ENCODE results near the gene FAM24B. TPM values are rescaled to one million over a fixed set of nuclear protein-coding genes. Genes with fewer than 3 reads are reported as not detected.

The FAM24B gene
- total RNA-seq, 1 experiment from 2014 or later = 10.8 TPM

DNA sequence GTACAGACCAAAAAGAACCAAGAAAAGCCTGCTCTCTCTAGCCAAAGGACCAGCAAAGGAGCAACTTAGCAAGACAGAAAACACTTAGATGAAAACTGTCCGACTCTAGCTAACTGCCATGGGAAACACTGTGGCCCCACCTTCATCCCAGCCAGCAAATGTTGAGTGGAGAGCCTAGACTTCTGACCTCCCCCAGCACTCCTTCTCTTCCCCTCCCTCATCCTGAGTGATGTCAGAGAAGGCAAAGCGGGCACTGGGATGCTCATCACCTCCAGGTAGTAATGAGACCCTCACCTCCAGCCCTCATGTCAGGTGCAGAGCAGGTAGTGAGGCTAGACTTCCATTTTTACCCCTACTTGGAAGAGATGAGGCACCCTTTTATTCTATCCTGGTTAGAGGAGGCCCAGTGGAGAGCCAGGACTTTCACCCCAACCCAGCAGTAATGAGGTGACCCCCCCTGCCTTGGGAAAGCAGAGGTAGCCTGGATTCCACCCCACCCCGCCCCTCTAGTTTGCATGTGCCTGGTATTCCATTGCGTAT is 50.6 kb downstream of the FAM24B start:
- Histone ChIP-seq H3K9me3 (ENCODE audit: insufficient read depth, low read depth) (no peaks in the 10 kb centered on the region), H3K4me3 (no peak overlapping the region), H3K36me3 (ENCODE audit: low read depth) (no peaks in the 10 kb centered on the region), H4K20me1 (ENCODE audit: insufficient read depth) (no peaks in the 10 kb centered on the region), H3K4me1 (replicated peaks; ENCODE audit: insufficient read depth) (no peaks in the 10 kb centered on the region), H3F3A (ENCODE audit: insufficient read depth, low read depth) (no peaks in the 10 kb centered on the region), H3K9me2 (ENCODE audit: insufficient read depth) (no peaks in the 10 kb centered on the region), H3K4me2 (no peak overlapping the region), H3K27ac (no peak overlapping the region), H3K27me3 (ENCODE audit: insufficient read depth, low read depth) (peaks cover 29% of the 10 kb centered on the region), H3K79me2 (ENCODE audit: low read depth) (no peaks in the 10 kb centered on the region), H2AFZ (no peak overlapping the region)
- TF ChIP-seq, protein P1, sequence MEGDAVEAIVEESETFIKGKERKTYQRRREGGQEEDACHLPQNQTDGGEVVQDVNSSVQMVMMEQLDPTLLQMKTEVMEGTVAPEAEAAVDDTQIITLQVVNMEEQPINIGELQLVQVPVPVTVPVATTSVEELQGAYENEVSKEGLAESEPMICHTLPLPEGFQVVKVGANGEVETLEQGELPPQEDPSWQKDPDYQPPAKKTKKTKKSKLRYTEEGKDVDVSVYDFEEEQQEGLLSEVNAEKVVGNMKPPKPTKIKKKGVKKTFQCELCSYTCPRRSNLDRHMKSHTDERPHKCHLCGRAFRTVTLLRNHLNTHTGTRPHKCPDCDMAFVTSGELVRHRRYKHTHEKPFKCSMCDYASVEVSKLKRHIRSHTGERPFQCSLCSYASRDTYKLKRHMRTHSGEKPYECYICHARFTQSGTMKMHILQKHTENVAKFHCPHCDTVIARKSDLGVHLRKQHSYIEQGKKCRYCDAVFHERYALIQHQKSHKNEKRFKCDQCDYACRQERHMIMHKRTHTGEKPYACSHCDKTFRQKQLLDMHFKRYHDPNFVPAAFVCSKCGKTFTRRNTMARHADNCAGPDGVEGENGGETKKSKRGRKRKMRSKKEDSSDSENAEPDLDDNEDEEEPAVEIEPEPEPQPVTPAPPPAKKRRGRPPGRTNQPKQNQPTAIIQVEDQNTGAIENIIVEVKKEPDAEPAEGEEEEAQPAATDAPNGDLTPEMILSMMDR (conservative IDR thresholded peaks at IDR 0.05) = no peak
- TF ChIP-seq EZH2 (IDR thresholded peaks at IDR 0.05; ENCODE audit: low read depth) = no peak
- ChIA-PET POLR2A (ENCODE audit: unreplicated experiment) (no interaction called here), CTCF (no interaction called here)
- no peak for DNase-seq
- BruUV-seq (replicated peaks) = no TSS peak
- intact Hi-C loops (cut with micrococcal nuclease; ENCODE audit: unreplicated experiment) = no loop called here

DNA sequence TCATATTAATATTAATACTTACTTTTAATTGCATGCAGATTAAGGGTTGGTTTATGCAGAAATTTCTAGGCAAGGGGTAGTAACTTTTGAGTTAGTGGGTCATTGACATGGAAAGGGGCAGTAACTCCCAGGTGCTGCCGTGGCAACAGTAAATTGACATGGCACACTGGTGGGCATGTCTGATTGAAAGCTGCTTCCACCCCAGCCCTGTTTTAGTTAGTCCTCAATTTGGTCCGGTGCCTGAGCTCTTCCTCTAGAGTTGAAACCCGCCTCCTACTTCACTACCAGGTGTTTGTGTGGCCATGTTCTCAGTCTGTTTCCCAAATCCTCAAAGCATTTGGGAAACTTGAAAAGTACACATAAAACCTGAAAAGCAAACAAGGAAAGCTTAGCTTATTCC is 52.1 kb downstream of the FAM24B start:
- no peaks in the 10 kb centered on the region for H3K4me1 ChIP-seq (replicated peaks; ENCODE audit: insufficient read depth)
- intact Hi-C loops (cut with micrococcal nuclease; ENCODE audit: unreplicated experiment) = no loop called here
- H3K27me3 ChIP-seq (ENCODE audit: insufficient read depth, low read depth) = peaks cover 38% of the 10 kb centered on the region
- H3F3A ChIP-seq (ENCODE audit: insufficient read depth, low read depth) = no peaks in the 10 kb centered on the region
- no peak for DNase-seq
- ChIA-PET CTCF (no interaction called here), POLR2A (ENCODE audit: unreplicated experiment) (no interaction called here)
- H4K20me1 ChIP-seq (ENCODE audit: insufficient read depth) = no peaks in the 10 kb centered on the region
- TF ChIP-seq, protein P1 (conservative IDR thresholded peaks at IDR 0.05) = no peak
- no peak for TF ChIP-seq EZH2 (IDR thresholded peaks at IDR 0.05; ENCODE audit: low read depth)
- H3K27ac ChIP-seq = no peak overlapping the region
- no peaks in the 10 kb centered on the region for H3K79me2 ChIP-seq (ENCODE audit: low read depth)
- no TSS peak for BruUV-seq (replicated peaks)
- H3K9me2 ChIP-seq (ENCODE audit: insufficient read depth) = no peaks in the 10 kb centered on the region
- H3K4me3 ChIP-seq = no peak overlapping the region
- H3K36me3 ChIP-seq (ENCODE audit: low read depth) = no peaks in the 10 kb centered on the region
- no peak overlapping the region for H3K4me2 ChIP-seq
- no peak overlapping the region for H2AFZ ChIP-seq
- no peaks in the 10 kb centered on the region for H3K9me3 ChIP-seq (ENCODE audit: insufficient read depth, low read depth)

DNA sequence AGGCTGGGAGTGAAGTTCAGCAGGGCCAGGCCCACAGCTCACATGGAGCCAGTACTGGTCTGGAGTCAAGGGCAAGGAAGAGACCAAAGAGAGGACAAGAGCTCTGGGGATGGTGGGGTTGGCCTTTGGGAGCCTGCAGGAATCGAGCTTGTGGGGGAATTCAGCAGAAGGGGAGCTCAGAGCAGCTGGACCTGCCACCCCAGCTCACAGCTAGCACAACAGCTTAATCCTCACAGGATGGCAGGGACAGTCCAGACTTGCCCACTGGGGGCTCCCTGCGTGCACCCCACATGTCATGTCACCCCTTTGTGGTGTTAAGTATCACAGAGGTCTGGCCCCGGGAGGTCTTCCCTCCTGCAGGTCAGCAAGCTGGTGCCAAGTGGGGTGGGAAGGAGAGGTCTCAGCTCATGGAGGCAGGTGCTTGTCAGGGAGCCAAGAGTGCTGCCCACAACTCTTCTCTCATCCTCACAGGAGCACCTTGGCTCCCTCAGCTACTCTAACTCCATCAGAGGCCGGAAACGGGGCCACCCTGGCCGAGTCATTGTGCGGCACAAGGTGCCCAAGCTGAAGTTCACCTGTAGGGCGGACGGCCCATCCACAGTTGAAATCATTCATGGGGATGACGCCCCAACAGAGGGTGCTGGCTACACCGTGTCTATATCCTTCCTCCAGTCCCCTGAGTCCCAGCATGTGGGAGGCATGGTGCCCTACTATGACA is 56.2 kb downstream of the FAM24B start:
- intact Hi-C loops (cut with micrococcal nuclease; ENCODE audit: unreplicated experiment) = no loop called here
- Histone ChIP-seq H3K4me3 (no peak overlapping the region), H3K4me1 (replicated peaks; ENCODE audit: insufficient read depth) (no peaks in the 10 kb centered on the region), H3K36me3 (ENCODE audit: low read depth) (no peaks in the 10 kb centered on the region), H3K9me2 (ENCODE audit: insufficient read depth) (no peaks in the 10 kb centered on the region), H2AFZ (no peak overlapping the region), H3K79me2 (ENCODE audit: low read depth) (no peaks in the 10 kb centered on the region), H3K27me3 (ENCODE audit: insufficient read depth, low read depth) (peaks cover 54% of the 10 kb centered on the region), H3K9me3 (ENCODE audit: insufficient read depth, low read depth) (no peaks in the 10 kb centered on the region), H4K20me1 (ENCODE audit: insufficient read depth) (no peaks in the 10 kb centered on the region), H3K27ac (no peak overlapping the region), H3K4me2 (no peak overlapping the region), H3F3A (ENCODE audit: insufficient read depth, low read depth) (no peaks in the 10 kb centered on the region)
- DNase-seq = no peak
- POLR2A ChIA-PET (ENCODE audit: unreplicated experiment) = no interaction called here
- CTCF ChIA-PET = no interaction called here
- no TSS peak for BruUV-seq (replicated peaks)
- TF ChIP-seq, protein P1 (conservative IDR thresholded peaks at IDR 0.05) = no peak
- no peak for TF ChIP-seq EZH2 (IDR thresholded peaks at IDR 0.05; ENCODE audit: low read depth)

Measured in PC-9 (cell line).